ENCODE data around the gene PTPRN2. TPM values are rescaled to one million over a fixed set of nuclear protein-coding genes. Genes with fewer than 3 reads are reported as not detected.

Gene PTPRN2
- total RNA-seq, 1 experiment from 2014 or later, result 2.1 TPM

DNA sequence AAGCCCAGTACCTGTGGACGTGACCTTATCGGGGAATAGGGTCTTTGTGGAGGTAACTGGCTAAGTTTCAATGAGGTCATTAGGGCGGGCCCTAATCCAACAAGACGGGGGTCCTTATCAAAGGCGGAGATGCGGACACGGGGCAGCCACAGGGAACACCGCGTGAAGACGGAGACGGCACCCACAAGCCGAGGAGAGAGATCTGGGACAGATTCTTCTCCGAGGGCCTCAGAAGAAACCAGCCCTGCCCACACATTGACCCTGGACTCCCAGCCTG, 733.9 kb downstream of the PTPRN2 start:
- Histone ChIP-seq H3K9me2 (ENCODE audit: insufficient read depth) (no peaks in the 10 kb centered on the region), H4K20me1 (ENCODE audit: insufficient read depth) (no peaks in the 10 kb centered on the region), H2AFZ (ENCODE audit: low read depth, low read length, poor library complexity, severe bottlenecking) (no peak overlapping the region), H3K4me2 (ENCODE audit: low read length) (no peak overlapping the region), H3K36me3 (ENCODE audit: control insufficient read depth in 1 of 2, insufficient read depth in 2 of 2, low read length in 2 of 2) (no peaks in the 10 kb centered on the region), H3K27me3 (ENCODE audit: insufficient read depth, low read length) (no peaks in the 10 kb centered on the region), H3K9ac (ENCODE audit: low read length) (no peak overlapping the region), H3K4me3 (replicated peaks in 1 of 2; ENCODE audit: low read depth in 1 of 2, low read length in 2 of 2) (no peak overlapping the region), H3K79me2 (ENCODE audit: insufficient read depth, low read length) (no peaks in the 10 kb centered on the region), H3K9me3 (ENCODE audit: control insufficient read depth in 1 of 2, insufficient read depth in 1 of 2, low read depth in 1 of 2, low read length in 2 of 2) (no peaks in the 10 kb centered on the region), H3K4me1 (ENCODE audit: control insufficient read depth in 1 of 2, insufficient read depth in 2 of 2, low read length in 2 of 2) (peaks cover 0 to 11% of the 10 kb centered on the region in 2 experiments; a peak in 2 of 4 replicates), H3K27ac (ENCODE audit: low read depth, low read length) (no peak overlapping the region)
- CTCF ChIA-PET, result interaction anchor here (0.7 kb wide), 1 partner anchor 23 kb away, joined by 3 read pairs; no protein-coding TSS in a partner anchor
- intact Hi-C loops (cut with micrococcal nuclease), result no loop called here
- RAD21 ChIA-PET (ENCODE audit: low non-redundant PET in 1 of 2, low total read pairs in 2 of 2, uncharacterized antibody in 2 of 2, unreplicated experiment in 2 of 2), result no interaction called here
- no peak for ATAC-seq
- BruUV-seq (replicated peaks), result no TSS peak
- POLR2A ChIA-PET, result no interaction called here
- no peak for DNase-seq (ENCODE audit: low read depth, low spot score)
- no peak for TF ChIP-seq FOSL1 (IDR thresholded peaks at IDR 0.05; ENCODE audit: low read depth)
- TF ChIP-seq, protein P1, sequence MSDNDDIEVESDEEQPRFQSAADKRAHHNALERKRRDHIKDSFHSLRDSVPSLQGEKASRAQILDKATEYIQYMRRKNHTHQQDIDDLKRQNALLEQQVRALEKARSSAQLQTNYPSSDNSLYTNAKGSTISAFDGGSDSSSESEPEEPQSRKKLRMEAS (IDR thresholded peaks at IDR 0.05), result no peak
- TF ChIP-seq, protein P2, sequence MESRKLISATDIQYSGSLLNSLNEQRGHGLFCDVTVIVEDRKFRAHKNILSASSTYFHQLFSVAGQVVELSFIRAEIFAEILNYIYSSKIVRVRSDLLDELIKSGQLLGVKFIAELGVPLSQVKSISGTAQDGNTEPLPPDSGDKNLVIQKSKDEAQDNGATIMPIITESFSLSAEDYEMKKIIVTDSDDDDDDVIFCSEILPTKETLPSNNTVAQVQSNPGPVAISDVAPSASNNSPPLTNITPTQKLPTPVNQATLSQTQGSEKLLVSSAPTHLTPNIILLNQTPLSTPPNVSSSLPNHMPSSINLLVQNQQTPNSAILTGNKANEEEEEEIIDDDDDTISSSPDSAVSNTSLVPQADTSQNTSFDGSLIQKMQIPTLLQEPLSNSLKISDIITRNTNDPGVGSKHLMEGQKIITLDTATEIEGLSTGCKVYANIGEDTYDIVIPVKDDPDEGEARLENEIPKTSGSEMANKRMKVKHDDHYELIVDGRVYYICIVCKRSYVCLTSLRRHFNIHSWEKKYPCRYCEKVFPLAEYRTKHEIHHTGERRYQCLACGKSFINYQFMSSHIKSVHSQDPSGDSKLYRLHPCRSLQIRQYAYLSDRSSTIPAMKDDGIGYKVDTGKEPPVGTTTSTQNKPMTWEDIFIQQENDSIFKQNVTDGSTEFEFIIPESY (IDR thresholded peaks at IDR 0.05; ENCODE audit: extremely low read depth, insufficient replicate concordance, low read length), result no peak

DNA sequence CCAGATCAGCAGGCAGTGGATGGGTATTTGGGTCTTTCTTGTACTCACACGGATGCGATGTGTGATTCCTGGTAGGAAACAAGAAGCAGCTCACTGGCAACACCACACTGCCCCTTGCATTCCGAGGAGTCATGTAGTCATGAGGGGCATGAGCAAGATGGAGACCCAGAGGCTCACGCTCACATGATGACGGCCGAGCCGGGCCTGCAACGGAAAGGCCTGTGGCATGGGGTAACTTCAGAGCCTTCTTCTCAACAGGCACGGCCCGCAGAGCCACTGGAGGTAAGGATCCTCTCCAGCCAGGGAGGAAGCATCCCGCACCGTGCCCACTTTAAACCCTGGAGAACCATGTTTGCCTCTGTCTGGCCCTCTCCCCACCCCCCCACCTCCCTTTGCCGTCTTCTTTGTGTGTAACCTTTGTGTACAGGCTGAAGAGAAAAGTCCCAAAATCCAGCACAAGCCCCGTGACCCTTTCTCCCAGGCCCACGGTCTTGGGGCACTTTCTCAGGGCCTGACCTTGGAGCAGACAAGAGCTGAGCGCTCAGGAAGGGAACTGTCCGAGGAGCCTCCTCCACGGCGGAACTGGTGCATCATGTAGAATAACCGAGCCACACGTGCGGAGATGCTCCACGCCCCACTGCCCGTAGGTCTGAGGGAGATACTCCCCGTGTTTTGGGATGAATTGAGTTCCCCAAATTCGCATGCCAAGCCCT, 734.4 kb downstream of the PTPRN2 start:
- CTCF ChIA-PET, result interaction anchor here (0.7 kb wide), 1 partner anchor 23 kb away, joined by 3 read pairs; no protein-coding TSS in a partner anchor
- ATAC-seq, result no peak
- TF ChIP-seq CEBPB (IDR thresholded peaks at IDR 0.05; ENCODE audit: low read depth), result no peak

More for the DNA sequence above, 734.4 kb downstream of the PTPRN2 start:
- no peaks in the 10 kb centered on the region for H3K27me3 ChIP-seq (ENCODE audit: insufficient read depth, low read length)
- H3K9me3 ChIP-seq (ENCODE audit: control insufficient read depth in 1 of 2, insufficient read depth in 1 of 2, low read depth in 1 of 2, low read length in 2 of 2), result no peaks in the 10 kb centered on the region
- H3K9me2 ChIP-seq (ENCODE audit: insufficient read depth), result no peaks in the 10 kb centered on the region
- ChIA-PET POLR2A (no interaction called here), RAD21 (ENCODE audit: low non-redundant PET in 1 of 2, low total read pairs in 2 of 2, uncharacterized antibody in 2 of 2, unreplicated experiment in 2 of 2) (no interaction called here)
- H2AFZ ChIP-seq (ENCODE audit: low read depth, low read length, poor library complexity, severe bottlenecking), result no peak overlapping the region
- no peak overlapping the region for H3K9ac ChIP-seq (ENCODE audit: low read length)
- H3K27ac ChIP-seq (ENCODE audit: low read depth, low read length), result no peak overlapping the region
- H4K20me1 ChIP-seq (ENCODE audit: insufficient read depth), result no peaks in the 10 kb centered on the region
- intact Hi-C loops (cut with micrococcal nuclease), result no loop called here
- no peaks in the 10 kb centered on the region for H3K79me2 ChIP-seq (ENCODE audit: insufficient read depth, low read length)
- H3K4me1 ChIP-seq (ENCODE audit: control insufficient read depth in 1 of 2, insufficient read depth in 2 of 2, low read length in 2 of 2), result peaks cover 0 to 11% of the 10 kb centered on the region in 2 experiments; a peak in 2 of 4 replicates
- no TSS peak for BruUV-seq (replicated peaks)
- DNase-seq (ENCODE audit: low read depth, low spot score), result no peak
- H3K4me3 ChIP-seq (replicated peaks in 1 of 2; ENCODE audit: low read depth in 1 of 2, low read length in 2 of 2), result no peak overlapping the region
- H3K4me2 ChIP-seq (ENCODE audit: low read length), result no peak overlapping the region
- H3K36me3 ChIP-seq (ENCODE audit: control insufficient read depth in 1 of 2, insufficient read depth in 2 of 2, low read length in 2 of 2), result no peaks in the 10 kb centered on the region
